Inferior parietal cortex (tissue), 1 donor: ENCODE measurements around the gene NUCB1.

Experiments used
- DNase-seq: peaks from one replicate; pipeline ENCODE4 v3.0.0-alpha.2; 2016; ENCODE audit errors: extremely low spot score

Gene NUCB1

GRCh38 chr19:48963371-48964204 lies 63.5 kb downstream of the NUCB1 start:
- peak; percentile 60 for DNase-seq

- peak; percentile 44 for DNase-seq
Observed at GRCh38 chr19:48964205-48965039, 64.3 kb downstream of the NUCB1 start.

GRCh38 chr19:48965040-48965805 lies 65.1 kb downstream of the NUCB1 start, which contains the start of gene FTL:
Gene FTL (plus strand): TSS chr19:48965309. CDS start chr19:48965508, 199 bp downstream.
- DNase-seq = peak; percentile 96

GRCh38 chr19:48965806-48966540 lies 65.9 kb downstream of the NUCB1 start:
- peak; percentile 90 for DNase-seq

GRCh38 chr19:48966541-48967345 lies 66.6 kb downstream of the NUCB1 start:
- no peak for DNase-seq

- peak; percentile 34 for DNase-seq
Observed at GRCh38 chr19:48967346-48968178, 67.5 kb downstream of the NUCB1 start.

GRCh38 chr19:48968179-48968661 lies 68.1 kb downstream of the NUCB1 start:
- DNase-seq = no peak

GRCh38 chr19:48968813-48969218 lies 68.7 kb downstream of the NUCB1 start:
- no peak for DNase-seq

- DNase-seq = no peak
Observed at GRCh38 chr19:48969276-48970138, 69.4 kb downstream of the NUCB1 start.

GRCh38 chr19:48970139-48970766 lies 70.1 kb downstream of the NUCB1 start:
- no peak for DNase-seq

- peak; percentile 92 for DNase-seq
Observed at GRCh38 chr19:48970923-48971395, 70.8 kb downstream of the NUCB1 start.
